Activated CD4-positive, CD25-positive, alpha-beta regulatory T cell treated with anti-CD3 and anti-CD28 coated beads, Interleukin-2, amount 50 U/mL, for 16 hours (primary cell): ENCODE results near the gene KRTAP10-11.
"Not testable (repeated sequence)": the region's sequence is repeated elsewhere in the genome, so short reads cannot be mapped to it uniquely, and the experiment has no call there.

Source experiments
- DNase-seq: peaks from one replicate; pipeline ENCODE4 v3.0.0-alpha.2; 2020; ENCODE audit warnings: low read depth, low spot score

The KRTAP10-11 gene

GRCh38 chr21:44646366-44647221, at the start of gene KRTAP10-11:
Gene KRTAP10-11 (plus strand): TSS chr21:44646414. CDS start chr21:44646459, 45 bp downstream.
- DNase-seq = not testable (repeated sequence)

GRCh38 chr21:44598061-44598460, 48.2 kb upstream of the KRTAP10-11 start:
- no peak for DNase-seq

DNA sequence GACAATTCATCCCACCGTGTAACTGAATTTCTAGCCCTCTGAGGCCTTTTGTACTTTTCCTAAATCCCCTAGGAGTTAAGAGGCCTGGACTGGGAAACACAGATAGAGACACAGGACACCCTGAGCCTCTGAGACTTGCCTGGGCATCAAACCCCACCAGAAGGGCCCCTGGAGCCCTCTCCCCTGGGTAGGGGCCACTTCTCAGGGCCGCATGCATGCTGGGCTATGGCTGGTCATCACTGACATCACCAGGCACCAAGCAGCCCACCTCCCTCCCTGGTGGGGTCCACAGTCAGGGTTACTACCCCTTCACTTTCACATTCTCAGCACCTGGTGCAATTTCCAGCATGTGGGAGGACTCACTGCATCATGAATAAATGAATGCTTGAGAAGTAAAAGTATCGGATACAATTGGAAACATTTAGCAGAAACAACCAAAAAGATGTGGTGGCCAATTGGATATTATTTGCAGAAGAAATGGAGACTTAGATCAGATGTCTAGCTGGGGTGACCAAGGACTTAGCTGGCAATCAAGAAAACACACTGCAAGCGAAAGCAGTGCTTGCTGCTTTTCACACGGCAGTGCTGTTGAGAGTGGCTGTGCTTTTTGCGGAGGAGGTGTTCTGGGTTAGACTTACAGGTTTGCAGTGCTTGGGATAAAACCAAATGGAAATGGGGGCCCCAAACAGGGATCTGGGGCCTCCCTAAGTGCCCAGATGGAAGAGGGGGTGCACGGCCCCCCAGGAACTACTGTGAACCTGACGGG, 46.8 kb upstream of the KRTAP10-11 start:
- no peak for DNase-seq

- not testable (repeated sequence) for DNase-seq
These were observed 45.9 kb upstream of the KRTAP10-11 start, which contains the start of gene KRTAP10-7 for GRCh38 chr21:44600118-44600978. Gene KRTAP10-7 (plus strand): TSS chr21:44600597. CDS start chr21:44600622, 25 bp downstream.

DNA sequence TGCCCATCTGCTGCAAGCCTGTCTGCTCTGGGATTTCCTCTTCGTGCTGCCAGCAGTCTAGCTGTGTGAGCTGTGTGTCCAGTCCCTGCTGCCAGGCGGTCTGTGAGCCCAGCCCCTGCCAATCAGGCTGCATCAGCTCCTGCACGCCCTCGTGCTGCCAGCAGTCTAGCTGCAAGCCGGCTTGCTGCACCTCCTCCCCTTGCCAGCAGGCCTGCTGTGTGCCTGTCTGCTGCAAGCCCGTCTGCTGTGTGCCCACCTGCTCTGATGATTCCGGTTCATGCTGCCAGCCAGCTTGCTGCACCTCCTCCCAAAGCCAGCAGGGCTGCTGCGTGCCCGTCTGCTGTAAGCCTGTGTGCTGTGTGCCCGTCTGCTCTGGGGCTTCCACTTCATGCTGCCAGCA, 45.1 kb upstream of the KRTAP10-11 start:
- not testable (repeated sequence) for DNase-seq

DNA sequence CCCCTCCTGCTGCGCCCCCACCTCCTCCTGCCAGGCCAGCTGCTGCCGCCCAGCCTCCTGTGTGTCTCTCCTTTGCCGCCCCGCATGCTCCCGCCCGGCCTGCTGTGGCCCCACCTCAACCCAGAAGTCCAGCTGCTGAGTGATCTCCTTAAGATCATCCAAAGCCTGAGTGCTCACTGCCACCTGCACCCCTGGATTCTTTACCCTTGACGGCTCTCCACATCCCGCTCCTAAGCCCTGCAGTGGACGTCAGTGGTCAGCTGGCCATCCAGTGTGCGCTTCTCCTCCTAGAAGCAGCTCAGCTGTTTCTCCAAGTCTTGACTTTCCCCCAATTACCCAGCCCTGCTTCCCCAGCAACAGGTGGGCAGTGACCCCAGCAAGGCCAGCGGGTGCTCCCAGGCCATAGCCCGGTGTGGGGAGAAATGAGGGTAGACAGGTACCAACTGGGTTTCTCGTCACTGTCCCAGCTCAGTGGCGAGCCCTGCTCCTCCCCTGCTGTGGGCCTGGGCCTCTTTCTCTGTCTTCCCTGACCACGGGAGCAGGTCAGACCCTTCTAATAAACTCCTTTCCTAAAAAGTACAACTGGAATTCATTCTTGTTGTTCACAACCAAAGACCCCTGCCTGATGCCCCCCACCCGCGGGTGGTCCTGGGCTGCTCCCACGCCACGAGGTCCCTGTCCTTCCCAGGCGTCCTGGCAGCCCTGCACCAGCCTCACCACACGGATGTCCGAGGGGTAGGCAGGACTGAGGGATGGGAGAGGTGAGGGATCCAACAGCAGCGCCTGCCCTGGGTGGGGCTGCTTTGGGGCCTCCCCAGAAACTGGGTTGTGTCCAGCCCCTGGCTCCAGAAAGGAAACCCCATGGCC, 44.4 kb upstream of the KRTAP10-11 start:
- DNase-seq = no peak

GRCh38 chr21:44602463-44602850, 43.8 kb upstream of the KRTAP10-11 start:
- DNase-seq = no peak

- DNase-seq = no peak
These were observed 42.9 kb upstream of the KRTAP10-11 start for GRCh38 chr21:44603109-44603875.

DNA sequence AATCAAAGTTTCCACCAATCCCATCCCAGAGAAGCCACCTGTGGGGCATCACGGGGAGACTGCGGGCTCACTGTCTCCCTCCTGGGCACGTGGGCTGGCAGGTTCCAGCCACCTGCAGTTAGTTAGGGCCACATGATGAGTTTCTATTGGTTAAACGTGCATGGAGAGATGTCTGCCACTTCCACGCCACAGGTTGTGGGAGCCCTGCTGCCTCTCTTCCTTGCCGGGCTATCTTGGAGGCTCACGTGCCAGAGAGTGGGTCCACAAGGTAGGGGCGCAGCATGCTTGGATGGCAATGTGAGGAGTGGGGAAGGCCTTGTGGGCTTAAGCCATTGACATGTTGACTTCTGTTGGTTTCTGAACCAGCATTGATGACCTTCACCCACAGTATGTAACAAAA, 42.3 kb upstream of the KRTAP10-11 start:
- no peak for DNase-seq

DNA sequence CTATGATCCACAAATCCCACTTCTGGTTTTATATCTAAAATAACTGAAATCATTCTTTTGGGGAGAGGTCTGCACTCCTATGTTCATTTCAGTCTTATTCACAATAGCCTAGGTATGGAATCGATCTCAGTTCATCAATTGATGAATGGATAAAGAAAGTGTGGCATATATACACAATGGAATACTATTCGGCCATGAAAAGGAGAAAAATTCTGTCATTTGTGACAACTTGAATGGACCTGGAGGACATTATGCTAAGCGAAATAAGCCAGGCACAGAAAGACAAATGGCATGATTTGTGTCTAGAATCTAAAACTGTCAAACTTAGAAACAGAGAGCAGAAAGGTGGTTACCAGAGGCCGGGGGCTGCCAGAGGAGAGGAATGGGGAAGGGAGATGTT, 39.7 kb upstream of the KRTAP10-11 start:
- DNase-seq = no peak

DNA sequence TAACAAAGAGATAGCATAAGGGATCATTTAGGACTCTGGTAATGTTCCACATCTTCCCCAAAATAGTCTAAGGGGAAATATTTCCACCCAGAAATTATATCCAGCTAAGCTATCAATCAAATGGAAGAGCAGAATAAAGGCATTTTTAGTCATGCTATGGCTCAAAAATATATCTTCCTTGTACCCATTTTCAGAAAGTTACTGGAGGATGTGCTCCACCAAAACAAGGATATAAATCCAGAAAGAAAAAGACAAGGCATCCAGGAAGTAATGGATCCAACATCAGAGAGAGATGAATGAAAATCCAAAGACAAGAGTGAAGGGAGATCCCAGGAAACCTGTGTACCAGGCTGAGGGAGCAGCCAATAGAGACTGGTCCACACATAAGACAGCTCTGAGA, 37.0 kb upstream of the KRTAP10-11 start:
- DNase-seq = no peak

DNA sequence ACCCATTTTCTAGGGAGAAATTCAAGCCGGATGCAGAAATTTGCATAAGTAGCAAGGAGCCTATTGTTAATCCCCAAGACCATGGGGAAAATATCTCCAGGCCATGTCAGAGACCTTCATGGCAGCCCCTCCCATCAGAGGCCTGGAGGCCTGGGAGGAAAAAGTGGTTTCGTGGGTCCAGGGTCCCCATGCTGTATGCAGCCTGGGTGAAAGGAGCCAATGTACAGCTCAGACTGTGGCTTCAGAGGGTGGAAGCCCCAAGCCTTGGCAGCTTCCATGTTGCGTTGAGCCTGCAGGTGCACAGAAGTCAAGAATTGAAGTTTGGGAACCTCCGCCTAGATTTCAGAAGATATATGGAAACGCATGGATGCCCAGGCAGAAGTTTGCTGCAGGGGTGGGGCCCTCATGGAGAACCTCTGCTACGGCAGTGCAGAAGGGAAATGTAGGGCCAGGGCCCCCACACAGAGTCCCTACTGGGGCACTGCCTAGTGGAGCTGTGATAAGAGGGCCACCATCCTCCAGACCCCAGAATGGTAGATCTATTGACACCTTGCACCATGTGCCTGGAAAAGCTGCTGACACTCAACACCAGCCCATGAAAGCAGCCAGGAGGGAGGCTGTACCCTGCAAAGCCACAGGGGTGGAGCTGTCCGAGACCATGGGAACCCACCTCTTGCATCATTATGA, 35.9 kb upstream of the KRTAP10-11 start:
- DNase-seq = not testable (repeated sequence)

- no peak for DNase-seq
These were observed 34.7 kb upstream of the KRTAP10-11 start for GRCh38 chr21:44611551-44611950.

GRCh38 chr21:44612029-44612486, 34.2 kb upstream of the KRTAP10-11 start, which contains the start of gene KRTAP10-8:
Gene KRTAP10-8 (plus strand): TSS chr21:44612079. CDS start chr21:44612101, 22 bp downstream.
- DNase-seq = no peak

- DNase-seq = no peak
These were observed 33.5 kb upstream of the KRTAP10-11 start for GRCh38 chr21:44612669-44613229.

GRCh38 chr21:44613386-44614155, 32.6 kb upstream of the KRTAP10-11 start:
- no peak for DNase-seq

- DNase-seq = no peak
These were observed 32.0 kb upstream of the KRTAP10-11 start for GRCh38 chr21:44614161-44614631.

GRCh38 chr21:44614961-44615391, 31.2 kb upstream of the KRTAP10-11 start:
- no peak for DNase-seq
